22Rv1 (cell line): ENCODE measurements around the gene WWTR1.

Experiments used
- ZFX ChIP-seq: fragments of 450-650 bp; IDR thresholded peaks from 2 replicates; pipeline ENCODE4 v1.6.1; 2017; ENCODE audit warnings: antibody characterized with exemption, borderline replicate concordance
- TF ChIP-seq, protein P1 (sequence below): fragments of 450-650 bp; IDR thresholded peaks from 2 replicates; pipeline ENCODE4 v1.5.1; 2017; ENCODE audit warnings: mild to moderate bottlenecking

DNA sequence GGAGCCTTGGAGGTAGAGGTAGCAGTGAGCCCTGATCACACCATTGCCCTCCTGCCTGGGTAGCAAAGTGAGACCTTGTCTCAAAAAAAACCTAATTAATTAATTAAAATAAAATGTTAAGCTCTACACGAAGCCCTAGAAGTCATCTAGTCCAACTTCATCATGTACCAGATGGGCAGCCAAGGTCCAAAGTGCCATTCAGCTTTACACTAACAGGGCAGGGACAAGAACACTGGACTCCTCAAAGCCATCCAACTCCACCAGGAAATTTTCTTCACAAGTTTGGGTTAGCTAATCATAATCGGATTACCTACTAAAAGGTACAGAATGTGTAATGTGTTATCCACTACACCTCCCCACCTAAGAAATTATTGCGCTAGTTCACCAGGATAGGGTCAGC is 48.8 kb downstream of the WWTR1 start:
- TF ChIP-seq, protein P1, sequence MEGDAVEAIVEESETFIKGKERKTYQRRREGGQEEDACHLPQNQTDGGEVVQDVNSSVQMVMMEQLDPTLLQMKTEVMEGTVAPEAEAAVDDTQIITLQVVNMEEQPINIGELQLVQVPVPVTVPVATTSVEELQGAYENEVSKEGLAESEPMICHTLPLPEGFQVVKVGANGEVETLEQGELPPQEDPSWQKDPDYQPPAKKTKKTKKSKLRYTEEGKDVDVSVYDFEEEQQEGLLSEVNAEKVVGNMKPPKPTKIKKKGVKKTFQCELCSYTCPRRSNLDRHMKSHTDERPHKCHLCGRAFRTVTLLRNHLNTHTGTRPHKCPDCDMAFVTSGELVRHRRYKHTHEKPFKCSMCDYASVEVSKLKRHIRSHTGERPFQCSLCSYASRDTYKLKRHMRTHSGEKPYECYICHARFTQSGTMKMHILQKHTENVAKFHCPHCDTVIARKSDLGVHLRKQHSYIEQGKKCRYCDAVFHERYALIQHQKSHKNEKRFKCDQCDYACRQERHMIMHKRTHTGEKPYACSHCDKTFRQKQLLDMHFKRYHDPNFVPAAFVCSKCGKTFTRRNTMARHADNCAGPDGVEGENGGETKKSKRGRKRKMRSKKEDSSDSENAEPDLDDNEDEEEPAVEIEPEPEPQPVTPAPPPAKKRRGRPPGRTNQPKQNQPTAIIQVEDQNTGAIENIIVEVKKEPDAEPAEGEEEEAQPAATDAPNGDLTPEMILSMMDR: no peak
- no peak for TF ChIP-seq ZFX
